HEK293 (cell line): ENCODE measurements around the gene PACS2.
A peak's percentile ranks its signal among the peaks of the same experiment; 100 is the strongest.

Experiments
- AEBP2 ChIP-seq: fragments of 450-650 bp; formaldehyde crosslinking; IDR thresholded peaks from 2 replicates; pipeline ENCODE4 v1.5.1; 2016; ENCODE audit warnings: missing biosample characterization, missing genetic modification characterization, borderline replicate concordance
- EGR2 ChIP-seq: fragments of 450-650 bp; formaldehyde crosslinking; IDR thresholded peaks from 2 replicates; pipeline ENCODE4 v1.5.1; 2016; ENCODE audit warnings: low read depth, missing biosample characterization, missing genetic modification characterization
- FEZF1 ChIP-seq: fragments of 450-650 bp; formaldehyde crosslinking; IDR thresholded peaks from 2 replicates; pipeline ENCODE4 v1.5.1; 2016; ENCODE audit warnings: missing biosample characterization, missing genetic modification characterization
- GLIS1 ChIP-seq: fragments of 450-650 bp; formaldehyde crosslinking; IDR thresholded peaks from 2 replicates; pipeline ENCODE4 v1.5.1; 2016; ENCODE audit warnings: missing biosample characterization, missing genetic modification characterization
- GLIS2 ChIP-seq: fragments of 450-650 bp; formaldehyde crosslinking; IDR thresholded peaks from 2 replicates; pipeline ENCODE4 v1.5.1; 2016; ENCODE audit warnings: missing biosample characterization, missing genetic modification characterization
- HIC1 ChIP-seq: fragments of 450-650 bp; formaldehyde crosslinking; IDR thresholded peaks from 2 replicates; pipeline ENCODE4 v1.5.1; 2016; ENCODE audit warnings: missing biosample characterization, missing genetic modification characterization
- HOXC10 ChIP-seq: sonication (generic); formaldehyde crosslinking; IDR thresholded peaks from 2 replicates; pipeline ENCODE4 v1.8.1; 2023; ENCODE audit warnings: mild to moderate bottlenecking, missing genetic modification reagents
- KLF16 ChIP-seq: fragments of 450-650 bp; formaldehyde crosslinking; IDR thresholded peaks from 2 replicates; pipeline ENCODE4 v1.5.1; 2017; ENCODE audit warnings: missing biosample characterization, missing genetic modification characterization
- KLF8 ChIP-seq: fragments of 450-650 bp; formaldehyde crosslinking; IDR thresholded peaks from 2 replicates; pipeline ENCODE4 v1.5.1; 2016; ENCODE audit warnings: missing biosample characterization, missing genetic modification characterization
- SCRT2 ChIP-seq: fragments of 450-650 bp; formaldehyde crosslinking; IDR thresholded peaks from 2 replicates; pipeline ENCODE4 v1.5.1; 2016; ENCODE audit warnings: missing biosample characterization, missing genetic modification characterization
- SETDB1 ChIP-seq: IDR thresholded peaks from one replicate; pipeline ENCODE4 v1.6.1; 2017; ENCODE audit warnings: mild to moderate bottlenecking, low read length, moderate library complexity, mixed read lengths; ENCODE audit not compliant: insufficient read length
- TRIM28 ChIP-seq: IDR thresholded peaks from 2 replicates; pipeline ENCODE4 v1.6.1; 2011; ENCODE audit warnings: low read length, control low read depth, borderline replicate concordance
- YY2 ChIP-seq: fragments of 450-650 bp; formaldehyde crosslinking; IDR thresholded peaks from 2 replicates; pipeline ENCODE4 v1.5.1; 2016; ENCODE audit warnings: missing biosample characterization, missing genetic modification characterization
- ZBTB17 ChIP-seq: fragments of 450-650 bp; formaldehyde crosslinking; IDR thresholded peaks from 2 replicates; pipeline ENCODE4 v1.5.1; 2016; ENCODE audit warnings: missing biosample characterization, missing genetic modification characterization
- ZEB2 ChIP-seq: fragments of 450-650 bp; formaldehyde crosslinking; IDR thresholded peaks from 2 replicates; pipeline ENCODE4 v1.5.1; 2016; ENCODE audit warnings: missing biosample characterization, missing genetic modification characterization
- ZNF112 ChIP-seq: fragments of 450-650 bp; formaldehyde crosslinking; IDR thresholded peaks from 2 replicates; pipeline ENCODE4 v1.5.0; 2017; ENCODE audit warnings: missing biosample characterization, missing genetic modification characterization
- ZNF121 ChIP-seq: fragments of 450-650 bp; formaldehyde crosslinking; IDR thresholded peaks from 2 replicates; pipeline ENCODE4 v1.5.1; 2016; ENCODE audit warnings: missing biosample characterization, missing genetic modification characterization
- ZNF174 ChIP-seq: fragments of 450-650 bp; formaldehyde crosslinking; IDR thresholded peaks from 2 replicates; pipeline ENCODE4 v1.5.0; 2017; ENCODE audit warnings: missing biosample characterization, mild to moderate bottlenecking, missing genetic modification characterization
- ZNF184 ChIP-seq: fragments of 450-650 bp; IDR thresholded peaks from 2 replicates; pipeline ENCODE4 v1.5.1; 2018; ENCODE audit warnings: missing biosample characterization, mild to moderate bottlenecking, missing genetic modification characterization
- ZNF280D ChIP-seq: fragments of 450-650 bp; formaldehyde crosslinking; IDR thresholded peaks from 2 replicates; pipeline ENCODE4 v1.5.1; 2016; ENCODE audit warnings: missing biosample characterization, missing genetic modification characterization
- ZNF335 ChIP-seq: fragments of 450-650 bp; formaldehyde crosslinking; conservative IDR thresholded peaks from 2 replicates; pipeline ENCODE4 v1.5.1; 2016; ENCODE audit warnings: missing biosample characterization, missing genetic modification characterization
- ZNF398 ChIP-seq: fragments of 450-650 bp; formaldehyde crosslinking; IDR thresholded peaks from 2 replicates; pipeline ENCODE4 v1.5.1; 2017; ENCODE audit warnings: missing biosample characterization, missing genetic modification characterization
- ZNF449 ChIP-seq: fragments of 450-650 bp; formaldehyde crosslinking; IDR thresholded peaks from 2 replicates; pipeline ENCODE4 v1.5.1; 2017; ENCODE audit warnings: missing biosample characterization, mild to moderate bottlenecking, missing genetic modification characterization, moderate library complexity
- ZNF624 ChIP-seq: fragments of 450-650 bp; formaldehyde crosslinking; IDR thresholded peaks from 2 replicates; pipeline ENCODE4 v1.5.1; 2017; ENCODE audit warnings: missing biosample characterization, missing genetic modification characterization
- ZNF629 ChIP-seq: fragments of 450-650 bp; formaldehyde crosslinking; IDR thresholded peaks from 2 replicates; pipeline ENCODE4 v1.5.1; 2017; ENCODE audit warnings: missing biosample characterization, missing genetic modification characterization
- ZNF830 ChIP-seq: fragments of 450-650 bp; IDR thresholded peaks from 2 replicates; pipeline ENCODE4 v1.5.0; 2018; ENCODE audit warnings: missing biosample characterization, missing genetic modification characterization, low read depth, mild to moderate bottlenecking, moderate library complexity
- ZNF837 ChIP-seq: fragments of 450-650 bp; formaldehyde crosslinking; IDR thresholded peaks from 2 replicates; pipeline ENCODE4 v1.5.1; 2016; ENCODE audit warnings: missing biosample characterization, missing genetic modification characterization
- ZSCAN5A ChIP-seq: fragments of 450-650 bp; formaldehyde crosslinking; IDR thresholded peaks from 2 replicates; pipeline ENCODE4 v1.5.1; 2016; ENCODE audit warnings: missing biosample characterization, missing genetic modification characterization

Gene PACS2

GRCh38 chr14:105299654-105300541 is 14.7 kb upstream of the PACS2 start (continued):
- TF ChIP-seq ZNF112 (tag by site-specific recombination) = no peak
- TF ChIP-seq GLIS1 = no peak
- TF ChIP-seq FEZF1 (tag by site-specific recombination) = no peak
- TF ChIP-seq ZNF624 (tag by site-specific recombination) = no peak
- peak; percentile 100 for TF ChIP-seq ZNF184 (tag by site-specific recombination)
- peak; percentile 15; the same call in 1 of the 2 replicates for TF ChIP-seq KLF8
- no peak for TF ChIP-seq ZNF837 (tag by site-specific recombination)
- TF ChIP-seq EGR2 = no peak
- TF ChIP-seq YY2 (tag by site-specific recombination) = peak; percentile 20; the same call in 1 of the 2 replicates
- peak; percentile 70; the same call in 1 of the 2 replicates for TF ChIP-seq ZEB2 (tag by site-specific recombination)
- TF ChIP-seq ZNF335 = peak; percentile 63
- TF ChIP-seq GLIS2 (tag by site-specific recombination) = no peak; the same call in 1 of the 2 replicates
- no peak for TF ChIP-seq AEBP2
- peak; percentile 19; the same call in 1 of the 2 replicates for TF ChIP-seq ZNF398 (tag by site-specific recombination)
- no peak for TF ChIP-seq ZNF121 (tag by site-specific recombination)
- TF ChIP-seq ZNF174 (tag by site-specific recombination) = no peak
- TF ChIP-seq ZBTB17 (tag by site-specific recombination) = no peak
- peak; percentile 95 for TF ChIP-seq SCRT2 (tag by site-specific recombination)
- TF ChIP-seq KLF16 = no peak
- TF ChIP-seq TRIM28 = peak; percentile 64; the same call in 1 of the 2 replicates
- TF ChIP-seq HIC1 (tag by site-specific recombination) = no peak
- peak; percentile 32 for TF ChIP-seq SETDB1
- TF ChIP-seq ZNF449 (tag by site-specific recombination) = no peak
- 0 out of 2 replicates have a peak, but pooled peaks have one; percentile 37 for TF ChIP-seq HOXC10
- TF ChIP-seq ZNF629 (tag by site-specific recombination) = no peak
- 0 out of 2 replicates have a peak, but pooled peaks have one; percentile 61 for TF ChIP-seq ZSCAN5A (tag by site-specific recombination)
- TF ChIP-seq ZNF280D (tag by site-specific recombination) = peak; percentile 89; the same call in 1 of the 2 replicates
- no peak for TF ChIP-seq ZNF830
